ENCODE results near the gene DNAJB6.
"Not testable (repeated sequence)": the region's sequence is repeated elsewhere in the genome, so short reads cannot be mapped to it uniquely, and the experiment has no call there.

The DNAJB6 gene

DNA sequence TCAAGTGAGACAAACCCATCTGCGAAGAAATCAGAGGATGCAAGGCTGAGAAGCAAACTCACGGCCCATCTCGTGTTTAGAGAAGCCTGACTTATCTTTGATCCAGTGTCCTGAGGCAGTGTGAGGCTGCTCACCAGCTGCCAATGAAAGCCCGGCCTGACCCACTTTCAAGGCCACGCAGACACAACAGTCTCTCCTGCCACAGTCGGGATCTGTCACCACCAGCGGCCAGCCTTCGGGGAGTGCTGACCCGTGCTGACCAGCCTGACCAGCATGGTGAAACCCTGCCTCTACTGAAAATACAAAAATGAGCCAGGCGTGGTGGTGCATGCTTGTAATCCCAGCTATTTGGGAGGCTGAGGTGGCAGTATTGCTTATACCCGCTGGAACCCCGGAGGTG, 7.4 kb upstream of the DNAJB6 start:
- no peak for DNase-seq

DNA sequence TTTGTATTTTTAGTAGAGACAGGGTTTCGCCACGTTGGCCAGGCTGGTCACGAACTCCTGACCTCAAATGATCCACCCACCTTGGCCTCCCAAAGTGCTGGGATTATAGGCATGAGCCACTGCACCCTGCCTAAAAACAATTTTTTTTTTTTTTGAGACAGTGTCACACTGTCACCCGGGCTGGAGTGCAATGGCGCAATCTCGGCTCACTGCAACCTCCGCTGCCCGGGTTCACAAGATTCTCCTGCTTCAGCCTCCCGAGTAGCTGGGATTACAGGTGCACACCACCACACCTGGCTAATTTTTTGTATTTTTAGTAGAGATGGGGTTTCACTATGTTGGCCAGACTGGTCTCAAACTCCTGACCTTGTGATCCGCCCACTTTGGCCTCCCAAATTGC, 6.2 kb upstream of the DNAJB6 start:
- not testable (repeated sequence) for DNase-seq

- not testable (repeated sequence) for DNase-seq
Measured at GRCh38 chr7:157331049-157331448, 5.8 kb upstream of the DNAJB6 start.

DNA sequence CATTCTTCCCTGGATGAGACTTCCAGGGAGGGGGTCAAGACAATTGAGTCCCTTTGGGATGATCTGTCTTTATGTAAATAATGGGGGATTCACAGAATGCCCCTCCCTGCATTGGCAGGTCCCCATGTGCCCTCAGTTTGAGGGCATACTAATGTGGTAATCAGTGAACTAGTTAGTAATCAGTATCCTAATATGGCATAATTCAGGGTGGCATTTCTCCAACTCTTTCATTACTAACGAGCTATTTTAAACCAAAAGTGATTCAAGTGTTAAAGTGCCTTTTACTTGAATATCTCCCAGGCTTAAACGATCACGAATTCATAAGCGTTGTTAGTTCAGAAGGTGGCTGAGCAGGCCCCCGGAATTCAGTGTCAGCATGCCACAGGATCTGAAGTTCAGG, 1.6 kb upstream of the DNAJB6 start:
- no peak for DNase-seq

DNA sequence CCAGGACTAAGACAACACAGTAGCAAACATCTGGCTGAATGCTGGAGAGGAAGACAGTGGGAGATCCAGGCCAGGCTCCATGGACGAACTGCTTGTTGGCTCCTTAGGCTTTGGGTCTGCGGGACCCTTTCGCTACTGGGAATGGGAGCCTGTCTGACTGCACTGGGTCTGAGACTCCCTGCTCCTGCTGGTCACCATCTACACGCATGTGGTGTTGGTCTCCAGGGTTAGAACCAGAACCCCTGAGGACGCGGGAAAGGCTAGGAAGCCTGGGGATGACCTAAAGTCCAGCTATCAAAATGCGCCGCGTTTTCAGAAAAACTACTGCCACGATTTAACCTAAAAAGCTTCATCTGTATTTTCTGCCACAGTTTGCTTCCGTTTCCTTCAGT, 817 bp upstream of the DNAJB6 start:
- peak; percentile 29 for DNase-seq

DNA sequence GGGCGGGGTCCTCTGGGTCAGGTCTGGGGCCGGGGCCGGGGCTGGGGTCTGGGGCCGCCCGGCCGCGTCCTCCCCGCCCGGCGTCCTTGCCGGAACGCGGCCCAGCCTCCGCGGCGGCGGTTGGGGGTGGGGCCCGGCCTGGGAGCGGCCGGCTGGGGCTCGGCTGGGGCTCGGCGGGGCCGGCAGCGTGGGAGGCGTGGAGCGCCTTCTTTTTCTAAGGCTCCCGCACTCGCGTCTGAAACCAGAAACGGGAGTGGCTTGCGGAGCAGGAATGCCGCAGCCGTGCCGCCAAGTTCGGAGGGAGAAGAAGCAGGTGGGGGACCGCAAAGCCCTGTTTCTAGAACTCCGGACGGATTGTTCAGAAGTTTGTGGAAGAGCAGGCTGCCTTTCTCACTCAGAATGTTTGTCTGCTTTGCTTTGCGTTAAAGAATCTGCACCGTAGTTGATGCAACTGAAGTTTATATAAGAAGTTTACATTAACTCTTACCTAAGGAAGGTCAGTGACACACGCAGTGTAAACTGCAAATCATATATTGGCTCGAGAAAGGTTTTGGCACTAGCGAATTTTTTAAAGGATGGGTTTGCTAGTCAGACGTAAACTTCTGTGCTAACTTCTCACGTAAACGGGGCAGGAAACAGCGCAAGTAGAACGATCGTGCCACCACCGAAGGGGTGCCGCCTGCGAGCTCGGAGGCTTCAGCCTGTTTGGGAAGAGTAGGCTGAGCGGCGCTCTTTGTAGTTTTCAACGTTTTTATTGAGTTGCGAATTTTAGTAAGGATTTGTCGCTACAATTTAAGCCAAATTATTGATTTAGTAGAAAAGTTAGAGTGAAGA, 729 bp downstream of the DNAJB6 start:
- peak; percentile 43 for DNase-seq

DNA sequence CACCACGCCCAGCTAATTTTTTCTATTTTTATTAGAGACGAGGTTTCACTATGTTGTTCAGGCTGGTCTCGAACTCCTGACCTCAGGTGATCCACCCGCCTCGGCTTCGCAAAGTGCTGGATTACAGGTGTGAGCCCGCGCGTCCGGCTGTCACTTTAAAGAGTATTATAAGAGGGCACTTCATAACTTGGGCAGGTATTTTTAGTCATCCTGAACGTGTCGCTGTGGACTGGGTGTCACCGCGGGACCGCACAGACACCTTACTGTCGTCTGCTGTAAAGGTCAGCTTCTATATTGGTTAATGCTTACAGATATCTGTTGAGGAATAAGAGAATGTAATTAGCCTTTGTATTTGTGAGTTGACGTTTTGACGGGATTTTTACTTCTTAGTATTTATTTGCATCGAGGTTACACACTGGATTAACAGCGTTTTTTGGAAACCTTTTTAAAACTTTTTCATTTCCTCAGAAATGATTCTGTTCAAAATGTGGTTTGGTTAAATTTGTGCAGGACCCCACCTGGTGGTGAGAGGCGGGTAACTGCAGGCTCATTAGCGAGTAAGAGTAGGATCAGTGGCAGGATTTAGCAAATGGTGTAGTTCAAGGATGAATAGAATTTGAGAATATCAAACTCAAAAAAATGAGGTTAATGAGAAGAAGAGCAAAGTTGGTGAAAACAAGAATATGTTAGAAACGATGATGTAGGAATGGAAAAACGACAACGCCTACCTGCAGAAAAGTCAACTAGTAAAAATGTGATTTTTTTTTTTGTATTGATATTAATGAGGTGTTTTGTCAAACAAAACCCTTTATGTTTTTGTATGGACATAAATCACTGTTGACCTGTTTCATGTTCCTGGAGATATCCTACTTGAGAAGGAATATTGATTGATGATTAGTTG, 3.2 kb downstream of the DNAJB6 start:
- DNase-seq, result peak; percentile 65

DNA sequence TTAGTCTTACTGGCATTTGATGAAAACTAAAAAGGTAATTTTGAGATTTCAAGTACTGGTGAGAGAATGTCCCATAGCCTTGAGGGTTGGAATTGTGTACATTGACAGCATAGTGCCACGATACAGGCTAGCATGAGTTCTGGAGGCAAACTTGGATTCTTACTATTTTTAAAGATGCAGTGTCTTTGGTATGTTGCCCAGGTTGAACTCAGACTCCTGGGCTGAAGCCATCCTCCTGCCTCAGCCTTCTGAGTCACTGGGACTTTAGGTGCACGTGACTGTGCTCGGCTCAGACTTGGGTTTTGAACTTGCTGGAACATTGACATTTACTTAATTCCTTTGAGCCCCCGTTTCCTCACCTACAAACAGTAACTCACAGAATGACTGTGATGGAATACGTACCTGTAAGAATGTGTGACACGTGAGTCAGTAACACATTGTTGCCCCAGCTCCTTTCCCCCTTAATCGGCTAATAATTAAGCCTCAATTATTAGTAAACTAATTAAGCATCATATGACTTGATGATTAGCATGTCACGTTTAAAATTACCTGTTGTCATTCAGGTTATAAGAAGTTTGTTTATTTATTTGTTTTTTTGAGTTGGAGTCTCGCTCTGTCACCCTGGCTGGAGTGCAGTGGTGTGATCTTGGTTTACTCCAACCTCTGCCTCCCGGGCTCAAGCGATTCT, 10.6 kb downstream of the DNAJB6 start:
- no peak for DNase-seq

GRCh38 chr7:157348548-157348947, 11.7 kb downstream of the DNAJB6 start:
- DNase-seq, result no peak

DNA sequence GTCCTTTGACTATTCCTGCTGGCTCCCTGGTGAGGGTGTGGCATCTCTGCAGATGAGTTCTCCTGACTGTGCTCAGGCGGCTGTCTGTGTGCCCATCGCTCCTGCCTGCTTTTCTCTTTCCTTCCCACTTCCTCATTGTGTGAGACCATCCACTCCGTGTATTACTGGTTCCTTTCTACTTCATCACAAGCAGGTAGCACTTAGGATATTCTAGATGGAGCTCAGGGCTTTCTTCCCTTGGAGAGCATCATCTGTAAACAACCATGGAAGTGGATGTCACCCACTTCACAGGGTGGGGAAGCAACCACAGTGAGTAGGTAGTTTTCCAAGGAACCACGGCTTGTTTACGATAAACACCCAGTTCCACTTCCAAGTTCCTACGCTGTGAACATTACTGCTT, 15.7 kb downstream of the DNAJB6 start:
- DNase-seq, result no peak

DNA sequence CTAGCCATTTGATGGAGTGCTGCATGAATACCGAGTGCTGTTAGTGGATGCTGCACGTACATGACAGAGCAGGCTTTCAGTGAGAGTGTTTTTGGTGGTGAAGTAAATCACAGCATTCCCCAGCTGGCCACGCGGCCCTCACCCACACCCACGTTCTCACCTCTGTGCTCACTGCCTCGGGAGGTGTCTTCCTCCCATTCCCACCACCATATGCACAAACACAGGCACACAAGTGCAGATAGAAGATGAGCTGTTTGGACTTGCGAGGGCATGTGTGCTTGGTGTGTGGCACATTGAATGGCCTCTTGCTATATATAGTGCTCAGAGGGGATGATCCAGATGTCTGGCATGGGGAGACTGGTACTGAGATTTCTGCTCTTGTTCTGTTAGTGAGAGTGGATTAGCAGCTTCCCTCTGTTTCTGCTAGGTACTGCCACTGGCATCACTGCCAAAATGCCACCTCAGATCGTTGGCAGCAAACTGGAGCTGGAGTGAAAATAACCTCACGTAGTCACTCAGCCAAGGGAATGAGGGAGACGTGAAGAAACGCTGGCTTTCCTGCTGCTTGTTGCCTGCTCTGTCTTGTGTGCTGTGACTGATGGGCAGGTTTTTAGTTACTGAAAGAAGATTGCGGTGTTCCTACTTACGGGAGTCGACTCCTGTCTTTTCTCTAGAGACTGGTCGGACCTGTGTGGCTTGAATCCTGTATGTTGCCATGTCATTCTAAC, 19.1 kb downstream of the DNAJB6 start:
- DNase-seq, result peak; percentile 18

DNA sequence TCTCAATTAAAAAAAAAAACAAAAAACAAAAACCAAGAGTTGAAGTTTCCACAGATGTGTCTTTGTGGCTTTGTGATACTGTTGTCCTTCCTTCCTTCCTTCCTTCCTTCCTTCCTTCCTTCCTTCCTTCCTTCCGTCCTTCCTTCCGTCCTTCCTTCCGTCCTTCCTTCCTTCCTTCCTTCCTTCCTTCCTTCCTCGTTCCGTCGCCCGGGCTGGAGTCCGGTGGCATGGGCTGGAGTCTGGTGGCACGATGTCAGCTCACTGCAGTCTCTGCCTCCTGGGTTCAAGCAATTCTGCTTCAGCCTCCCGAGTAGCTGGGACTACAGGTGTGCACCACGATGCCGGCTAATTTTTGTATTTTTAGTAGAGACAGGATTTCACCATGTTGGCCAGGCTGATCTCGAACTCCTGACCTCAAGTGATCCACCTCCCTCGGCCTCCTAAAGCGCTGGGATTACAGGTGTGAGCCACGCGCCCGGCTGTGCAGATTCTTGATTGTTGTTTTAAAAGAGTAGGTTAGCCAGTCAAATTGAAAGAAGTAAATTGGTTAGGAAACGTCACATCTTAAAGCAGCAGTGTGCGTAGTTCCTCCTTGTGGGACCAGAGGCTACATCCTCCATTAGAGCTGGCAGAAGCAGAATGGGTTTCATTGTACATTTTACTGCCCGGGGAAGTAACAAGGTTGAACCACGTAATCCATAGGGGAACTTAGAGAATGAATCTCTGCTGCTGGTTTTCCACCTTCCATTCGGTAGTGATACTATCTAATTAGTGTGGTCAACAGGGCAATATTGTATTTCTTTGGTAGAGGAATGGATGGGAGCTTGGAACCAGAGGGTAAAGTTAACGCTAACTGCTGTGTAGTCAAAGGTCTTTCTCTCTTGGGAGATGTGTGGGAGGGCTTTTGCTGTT, 20.6 kb downstream of the DNAJB6 start:
- DNase-seq, result no peak

DNA sequence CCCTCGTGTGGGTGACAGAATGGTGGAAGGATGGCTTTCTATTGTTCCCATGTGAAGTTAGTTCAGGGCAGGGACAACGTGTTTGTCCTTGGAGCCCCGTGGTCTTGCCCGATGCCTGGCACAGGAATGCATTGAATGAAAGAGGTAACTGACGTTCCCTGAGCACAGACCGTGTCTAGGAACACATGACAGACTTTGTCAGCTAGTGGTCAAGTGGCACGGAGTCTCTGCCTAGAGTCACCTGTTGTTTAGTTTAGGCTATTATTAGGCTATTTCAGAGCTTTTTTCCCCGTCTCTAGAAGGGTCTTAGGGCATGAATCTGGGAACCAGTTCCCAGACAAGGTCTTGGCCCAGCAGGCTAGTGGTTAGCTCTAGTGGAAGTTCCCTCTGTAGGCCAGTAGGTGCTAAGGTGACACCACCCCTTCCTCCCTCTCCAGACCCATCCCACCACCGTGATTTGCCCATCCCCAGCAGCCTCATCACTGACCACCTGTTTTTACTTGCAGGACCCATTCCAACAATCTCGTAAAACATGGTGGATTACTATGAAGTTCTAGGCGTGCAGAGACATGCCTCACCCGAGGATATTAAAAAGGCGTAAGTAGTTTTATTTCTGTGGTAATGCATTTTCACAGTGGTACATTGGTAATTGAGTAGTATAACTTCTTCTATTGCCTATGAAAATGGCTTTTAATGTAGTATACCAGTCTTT, 21.4 kb downstream of the DNAJB6 start:
- no peak for DNase-seq

GRCh38 chr7:157358753-157359096, 21.9 kb downstream of the DNAJB6 start:
- no peak for DNase-seq

DNA sequence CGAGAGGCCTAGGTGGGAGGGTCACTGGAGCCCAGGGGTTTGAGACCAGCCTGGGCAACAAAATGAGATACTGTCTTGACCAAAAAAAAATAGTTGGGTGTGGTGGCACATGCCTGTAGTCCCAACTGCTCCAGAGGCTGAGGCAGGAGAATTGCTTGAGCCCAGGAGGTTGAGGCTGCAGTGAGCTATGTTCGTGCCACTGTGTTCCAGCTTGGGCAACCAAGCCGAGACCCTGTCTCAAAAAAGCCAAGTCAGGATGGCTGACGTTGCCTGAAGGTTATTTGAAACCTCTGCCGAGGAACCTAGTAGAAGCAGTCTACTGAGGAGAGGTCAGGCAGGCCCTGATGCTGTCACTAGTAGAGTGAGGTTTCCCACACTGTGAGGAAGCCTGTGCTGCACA, 22.8 kb downstream of the DNAJB6 start:
- DNase-seq, result no peak

- no peak for DNase-seq
Measured at GRCh38 chr7:157360483-157361025, 23.8 kb downstream of the DNAJB6 start.

- no peak for DNase-seq
Measured at GRCh38 chr7:157361537-157361936, 24.7 kb downstream of the DNAJB6 start.

DNA sequence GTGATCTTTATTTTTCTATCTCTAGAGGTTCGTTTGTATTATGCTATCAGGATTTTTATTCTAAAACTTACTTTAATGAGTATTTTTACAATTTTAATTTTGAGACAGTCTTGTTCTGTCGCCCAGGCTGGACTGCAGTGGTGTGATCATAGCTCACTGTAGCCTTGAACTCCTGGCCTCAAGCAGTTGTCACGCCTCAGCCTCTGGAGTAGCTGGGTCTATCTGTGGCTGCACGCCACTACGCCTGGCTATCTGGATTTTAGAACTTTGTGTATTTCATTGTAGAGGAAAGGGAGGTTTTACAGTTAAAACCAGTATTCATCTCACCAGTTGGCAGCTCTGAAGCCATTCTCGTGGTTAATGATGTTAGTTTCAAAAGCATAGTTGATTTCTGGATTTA, 25.9 kb downstream of the DNAJB6 start:
- DNase-seq, result no peak

DNA sequence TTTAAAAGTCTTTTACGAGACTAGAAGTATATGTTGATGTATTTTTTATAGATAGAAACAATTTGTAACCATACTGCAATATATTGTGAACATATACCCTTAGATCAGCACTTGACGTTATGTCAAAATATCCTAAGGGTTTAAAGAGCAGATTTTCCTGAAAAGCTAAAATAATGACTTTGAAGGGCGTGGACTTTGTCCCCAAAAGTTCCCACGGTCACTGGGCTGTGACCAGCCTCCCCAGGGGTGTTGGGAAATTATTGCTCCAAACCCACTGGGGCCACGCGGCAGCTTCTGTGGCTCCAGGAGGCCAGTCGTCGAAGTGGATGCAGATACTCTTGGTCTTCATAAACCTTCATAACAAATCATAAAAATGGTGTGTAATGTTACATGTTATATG, 29.9 kb downstream of the DNAJB6 start:
- no peak for DNase-seq

DNA sequence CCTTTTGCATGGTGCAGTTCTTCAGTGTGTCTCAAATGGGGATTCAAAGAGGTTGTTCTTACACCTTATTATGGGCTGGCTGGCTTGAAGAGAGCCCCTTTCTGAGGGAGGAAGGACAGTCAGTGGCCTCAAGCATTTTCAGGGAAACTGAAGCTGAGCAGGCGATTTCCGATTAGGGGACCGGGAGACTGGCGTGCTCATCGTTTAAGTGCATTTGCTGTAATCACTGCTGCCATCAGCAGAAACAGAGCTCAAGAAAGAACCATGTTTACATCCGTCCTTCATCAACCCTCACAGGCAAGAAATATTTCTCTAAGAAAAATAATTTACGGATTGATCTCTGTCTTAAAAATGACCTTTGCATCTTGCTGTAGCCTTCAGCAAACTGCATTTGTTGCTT, 32.2 kb downstream of the DNAJB6 start:
- no peak for DNase-seq

GRCh38 chr7:157370742-157371141, 33.9 kb downstream of the DNAJB6 start:
- no peak for DNase-seq
